IMR-90 (cell line): Measurements from ENCODE around the gene VDR. TPM values are rescaled to one million over a fixed set of nuclear protein-coding genes. Genes with fewer than 3 reads are reported as not detected.

ENCODE experiments used
- ATAC-seq: fragments of 200-7000 bp; cut with Tn5 transposase; 2 replicates; pipeline ENCODE4 v1.9.1; 2020; ENCODE audit warnings: low read depth, mild to moderate bottlenecking, moderate library complexity
- BruUV-seq: library from RNA; stranded (reverse); fragments of 400-500 nt; replicated peaks from 2 replicates; lab custom pipeline; 2021; lab: Mats Ljungman, UMichigan
- CTCF ChIA-PET: fragments of 300-600 bp; formaldehyde crosslinking; extraction: SDS; loops from one replicate; lab custom pipeline; 2021; ENCODE audit warnings: antibody characterized with exemption; lab: Yijun Ruan, JAX
- POLR2A ChIA-PET: fragments of 300-600 bp; sonication (Branson Sonifier 250); formaldehyde crosslinking; loops from one replicate; lab custom pipeline; 2022; ENCODE audit warnings: antibody characterized with exemption; ENCODE audit not compliant: unreplicated experiment; lab: Charles Lee
- DNase-seq: peaks from one replicate; pipeline ENCODE4 v3.0.0; 2013
- H2AFZ ChIP-seq: replicated peaks from 2 replicates; pipeline ENCODE3; 2013; ENCODE audit warnings: low read length, mild to moderate bottlenecking; ENCODE audit not compliant: poor library complexity
- H2AK5ac ChIP-seq: 2 replicates; pipeline ENCODE4 v1.6.1; 2013; ENCODE audit warnings: low read depth, low read length, inconsistent platforms
- H2AK9ac ChIP-seq: replicated peaks from 2 replicates; pipeline ENCODE3; 2013; ENCODE audit warnings: mild to moderate bottlenecking, low read depth, low read length, moderate library complexity; ENCODE audit not compliant: poor library complexity
- H2BK120ac ChIP-seq: 2 replicates; pipeline ENCODE4 v1.6.1; 2013; ENCODE audit warnings: low read depth, low read length, inconsistent platforms
- H2BK15ac ChIP-seq: 3 replicates; pipeline ENCODE4 v1.6.1; 2013; ENCODE audit warnings: low read depth, low read length, inconsistent platforms
- H2BK20ac ChIP-seq: 2 replicates; pipeline ENCODE4 v1.6.1; 2013; ENCODE audit warnings: low read depth, mild to moderate bottlenecking, inconsistent platforms, low read length, moderate library complexity
- H2BK5ac ChIP-seq: 2 replicates; pipeline ENCODE4 v1.6.1; 2013; ENCODE audit warnings: mild to moderate bottlenecking, low read depth, low read length, inconsistent platforms; ENCODE audit not compliant: poor library complexity, severe bottlenecking
- H3K14ac ChIP-seq: replicated peaks from 2 replicates; pipeline ENCODE4 v1.6.1; 2013; ENCODE audit warnings: low read depth, low read length, inconsistent platforms
- H3K18ac ChIP-seq: 2 replicates; pipeline ENCODE4 v1.6.1; 2013; ENCODE audit warnings: low read depth, low read length, control low read depth
- H3K23ac ChIP-seq: 2 replicates; pipeline ENCODE4 v1.6.1; 2013; ENCODE audit warnings: low read depth, low read length, inconsistent platforms
- H3K27ac ChIP-seq: 2 replicates; pipeline ENCODE4 v1.5.1; 2013; ENCODE audit warnings: mild to moderate bottlenecking, control low read depth, low read length; ENCODE audit not compliant: insufficient read depth
- H3K27me3 ChIP-seq: 2 replicates; pipeline ENCODE4 v1.6.1; 2013; ENCODE audit warnings: low read length; ENCODE audit not compliant: control insufficient read depth, insufficient read depth
- H3K36me3 ChIP-seq: 2 replicates; pipeline ENCODE4 v1.6.1; 2013; ENCODE audit warnings: low read length, mixed read lengths; ENCODE audit not compliant: control insufficient read depth, insufficient read depth
- H3K4ac ChIP-seq: 2 replicates; pipeline ENCODE4 v1.6.1; 2013; ENCODE audit warnings: low read depth, low read length, inconsistent platforms
- H3K4me1 ChIP-seq: 2 replicates; pipeline ENCODE4 v1.6.1; 2013; ENCODE audit warnings: low read length, mixed read lengths; ENCODE audit not compliant: control insufficient read depth, insufficient read depth
- H3K4me2 ChIP-seq: 2 replicates; pipeline ENCODE4 v1.6.1; 2013; ENCODE audit warnings: low read depth, mild to moderate bottlenecking, control low read depth, low read length, moderate library complexity
- H3K4me3 ChIP-seq: 2 replicates; pipeline ENCODE4 v1.5.1; 2013; ENCODE audit warnings: low read depth, mild to moderate bottlenecking, control low read depth, low read length, moderate library complexity; ENCODE audit not compliant: insufficient read depth
- H3K56ac ChIP-seq: 2 replicates; pipeline ENCODE4 v1.6.1; 2013; ENCODE audit warnings: low read length, inconsistent platforms; ENCODE audit not compliant: insufficient read depth; ENCODE audit errors: extremely low read depth
- H3K79me1 ChIP-seq, 2 experiments: 2 replicates each; pipeline ENCODE4 v1.6.1; 2013; ENCODE audit warnings: low read length in 2 of 2, inconsistent platforms in 1 of 2, low read depth in 1 of 2
- H3K9ac ChIP-seq: 2 replicates; pipeline ENCODE4 v1.6.1; 2013; ENCODE audit warnings: low read depth, low read length, control low read depth
- H3K9me1 ChIP-seq: 2 replicates; pipeline ENCODE4 v1.6.1; 2013; ENCODE audit warnings: low read length, inconsistent platforms; ENCODE audit not compliant: insufficient read depth
- H3K9me3 ChIP-seq: 2 replicates; pipeline ENCODE4 v1.6.1; 2013; ENCODE audit warnings: low read length; ENCODE audit not compliant: control insufficient read depth, insufficient read depth
- H4K20me1 ChIP-seq: 2 replicates; pipeline ENCODE4 v1.6.1; 2013; ENCODE audit warnings: low read length, inconsistent platforms; ENCODE audit not compliant: insufficient read depth
- H4K5ac ChIP-seq: 2 replicates; pipeline ENCODE4 v1.6.1; 2013; ENCODE audit warnings: mild to moderate bottlenecking, low read depth, low read length, control low read depth
- H4K8ac ChIP-seq, 2 experiments: 2 replicates each; pipeline ENCODE4 v1.6.1; 2013; ENCODE audit warnings: low read depth in 2 of 2, low read length in 2 of 2, control low read depth in 1 of 2, inconsistent platforms in 1 of 2
- H4K91ac ChIP-seq: 2 replicates; pipeline ENCODE4 v1.6.1; 2013; ENCODE audit warnings: low read depth, low read length, inconsistent platforms; ENCODE audit not compliant: insufficient read depth
- BHLHE40 ChIP-seq: fragments of 150-350 bp; IDR thresholded peaks from 2 replicates; pipeline ENCODE4 v1.6.1; 2016; ENCODE audit warnings: mild to moderate bottlenecking, low read depth, low read length
- CEBPB ChIP-seq: IDR thresholded peaks from 2 replicates; pipeline ENCODE4 v1.6.1; 2012; ENCODE audit warnings: low read depth, low read length, improper control_type of control experiment
- CHD1 ChIP-seq: IDR thresholded peaks from 2 replicates; pipeline ENCODE4 v1.6.1; 2012; ENCODE audit warnings: low read depth, low read length, improper control_type of control experiment
- FOS ChIP-seq: fragments of 150-350 bp; IDR thresholded peaks from 2 replicates; pipeline ENCODE4 v1.6.1; 2016; ENCODE audit warnings: low read depth, low read length
- MAFK ChIP-seq: IDR thresholded peaks from 2 replicates; pipeline ENCODE4 v1.6.1; 2012; ENCODE audit warnings: low read depth, low read length, improper control_type of control experiment
- MAZ ChIP-seq: IDR thresholded peaks from 2 replicates; pipeline ENCODE4 v1.6.1; 2012; ENCODE audit warnings: low read depth, mild to moderate bottlenecking, low read length, improper control_type of control experiment, moderate library complexity, borderline replicate concordance
- MXI1 ChIP-seq: IDR thresholded peaks from 2 replicates; pipeline ENCODE4 v1.6.1; 2012; ENCODE audit warnings: low read depth, mild to moderate bottlenecking, low read length, moderate library complexity, borderline replicate concordance
- NFE2L2 ChIP-seq: fragments of 150-350 bp; IDR thresholded peaks from 2 replicates; pipeline ENCODE4 v1.6.1; 2016; ENCODE audit warnings: low read depth, mild to moderate bottlenecking, low read length
- RAD21 ChIP-seq: IDR thresholded peaks from 2 replicates; pipeline ENCODE4 v1.6.1; 2012; ENCODE audit warnings: low read length, improper control_type of control experiment
- RCOR1 ChIP-seq: IDR thresholded peaks from 2 replicates; pipeline ENCODE4 v1.6.1; 2012; ENCODE audit warnings: mild to moderate bottlenecking, low read length, improper control_type of control experiment; ENCODE audit not compliant: insufficient replicate concordance
- RFX5 ChIP-seq: IDR thresholded peaks from 2 replicates; pipeline ENCODE4 v1.8.0; 2012; ENCODE audit warnings: low read depth, mild to moderate bottlenecking, low read length, moderate library complexity
- SMC3 ChIP-seq: fragments of 150-350 bp; IDR thresholded peaks from 2 replicates; pipeline ENCODE4 v1.6.1; 2016; ENCODE audit warnings: low read depth, mild to moderate bottlenecking, antibody characterized with exemption, low read length, moderate library complexity
- WGBS, 2 experiments: methylation state at CpG; one replicate each; pipeline versions ENCODE4 v1.1.5 to v1.1.7; 2013; ENCODE audit warnings: missing lambda C conversion rate in 2 of 2; ENCODE audit not compliant: insufficient read length in 1 of 2; ENCODE audit errors: extremely low coverage in 2 of 2; 5-methylcytosine and 5-hydroxymethylcytosine counted together
- dilution Hi-C: fragments of 300-500 bp; cut with HindIII; formaldehyde crosslinking; loops from one replicate; pipeline ENCODE4 v1.14.3; 2018; ENCODE audit warnings: low sequenced_read_pairs; ENCODE audit not compliant: unreplicated experiment
- in situ Hi-C: fragments of 300-500 bp; cut with MboI; formaldehyde crosslinking; loops from 3 replicates; pipeline ENCODE4 v1.14.3; 2019; ENCODE audit warnings: low sequenced_read_pairs, inconsistent platforms, mixed read lengths
- intact Hi-C: fragments of 100-400 bp; cut with micrococcal nuclease; formaldehyde crosslinking; loops from 2 replicates; pipeline ENCODE4 v1.10.0; 2022
- polyA plus RNA-seq, 3 experiments: library from polyadenylated mRNA; depleted of rRNA; stranded (reverse); fragments of >200 nt; gene quantifications; 2 replicates each; pipeline ENCODE4 v1.2.3, GENCODE V29; 2012; ENCODE audit warnings: low replicate concordance in 1 of 3
- total RNA-seq: library from RNA; depleted of rRNA; stranded (reverse); fragments of >200 nt; gene quantifications from 2 replicates; pipeline ENCODE4 v1.2.3, GENCODE V29; 2012
- TF ChIP-seq, protein P1 (sequence below): fragments of 150-350 bp; IDR thresholded peaks from 2 replicates; pipeline ENCODE4 v1.6.1; 2017; ENCODE audit warnings: mild to moderate bottlenecking, antibody characterized with exemption, low read length, low read depth
- TF ChIP-seq, protein P2 (sequence below): conservative IDR thresholded peaks from 2 replicates; pipeline ENCODE4 v1.5.1; 2012; ENCODE audit warnings: mild to moderate bottlenecking, low read depth, low read length, improper control_type of control experiment

The VDR gene
- total and polyA plus RNA-seq, 2 of the 4 experiments (the other 2 are of a cell fraction): 5.4 to 8.5 TPM

DNA sequence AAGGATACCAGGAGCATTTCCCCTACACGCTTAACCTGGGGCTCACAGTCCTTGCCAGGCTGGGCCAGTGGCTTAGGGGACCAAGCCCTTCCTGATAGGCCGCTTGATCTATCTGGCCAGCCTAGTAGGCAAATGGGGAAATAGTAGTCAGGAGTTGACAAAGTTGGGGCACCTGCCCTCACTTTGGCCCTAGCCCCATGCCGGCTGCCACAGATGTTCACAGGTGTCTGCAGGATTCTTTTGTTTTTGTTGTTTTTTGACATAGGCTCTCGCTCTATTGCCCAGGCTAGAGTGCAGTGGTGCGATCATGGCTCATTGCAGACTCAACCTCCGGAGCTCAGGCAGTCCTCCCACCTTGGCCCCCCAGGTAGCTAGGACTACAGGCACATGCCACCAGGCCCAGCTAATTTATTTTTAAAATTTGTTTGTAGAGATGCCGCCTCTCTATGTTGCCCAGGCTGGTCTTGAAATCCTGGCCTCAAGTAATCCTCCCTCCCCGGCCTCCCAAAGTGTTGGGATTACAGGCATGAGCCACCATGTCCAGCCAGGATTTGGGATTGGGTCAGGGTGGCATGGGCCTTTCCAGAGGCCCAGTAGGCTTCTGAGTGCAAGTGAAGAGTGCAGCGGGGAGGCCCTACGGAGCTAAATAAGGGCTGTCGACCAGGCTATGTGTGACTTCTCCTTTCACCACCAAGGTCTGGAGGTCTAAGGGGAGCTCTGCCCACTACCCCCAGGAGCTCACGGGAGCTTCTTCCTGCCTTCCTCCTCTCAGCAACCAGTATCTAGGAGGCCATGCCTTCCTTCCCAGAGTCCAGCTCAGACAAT lies 69.6 kb downstream of the VDR start:
- dilution Hi-C loops (no loop called here), in situ Hi-C loops (loop anchor here (5.0 to 10.0 kb wide), 2 partner anchors 90 to 123 kb away; no protein-coding TSS in a partner anchor), intact Hi-C loops (no loop called here)
- Histone ChIP-seq H4K20me1 (no peaks in the 10 kb centered on the region), H3K36me3 (no peaks in the 10 kb centered on the region), H4K91ac (no peak overlapping the region), H3K23ac (no peak overlapping the region), H4K5ac (peak overlapping the region; percentile 54; the same call in 1 of the 2 replicates), H3K9me1 (no peaks in the 10 kb centered on the region), H2AFZ (peak overlapping the region; percentile 83), H2AK5ac (no peak overlapping the region), H3K14ac (0 out of 2 replicates have a peak overlapping the region, but pooled peaks have one; percentile 19), H3K4me3 (no peak overlapping the region), H3K79me1 (no peaks in the 10 kb centered on the region), H3K27me3 (no peaks in the 10 kb centered on the region), H2BK5ac (no peak overlapping the region), H3K4ac (no peak overlapping the region), H3K27ac (no peak overlapping the region), H3K18ac (peak overlapping the region; percentile 35; the same call in 1 of the 2 replicates), H2BK120ac (no peak overlapping the region), H2AK9ac (no peak overlapping the region), H4K8ac (no peak overlapping the region), H3K4me1 (peaks cover 8% of the 10 kb centered on the region; the same call in 1 of the 2 replicates), H2BK20ac (no peak overlapping the region), H3K56ac (no peak overlapping the region), H3K9me3 (no peaks in the 10 kb centered on the region), H3K4me2 (no peak overlapping the region), H3K9ac (no peak overlapping the region), H2BK15ac (no peak overlapping the region)
- ChIA-PET POLR2A (no interaction called here), CTCF (interaction anchor here (0.7 to 1.3 kb wide), 2 partner anchors 67 to 120 kb away, joined by 3 to 4 read pairs; no protein-coding TSS in a partner anchor)
- DNase-seq (no peak), ATAC-seq (no peak)
- no TSS peak for BruUV-seq
- TF ChIP-seq SMC3 (no peak), MAZ (no peak), BHLHE40 (no peak), CHD1 (no peak), MXI1 (no peak), CEBPB (no peak), RCOR1 (no peak), NFE2L2 (no peak), RAD21 (no peak), RFX5 (no peak), FOS (no peak), MAFK (no peak)
- TF ChIP-seq, protein P1, sequence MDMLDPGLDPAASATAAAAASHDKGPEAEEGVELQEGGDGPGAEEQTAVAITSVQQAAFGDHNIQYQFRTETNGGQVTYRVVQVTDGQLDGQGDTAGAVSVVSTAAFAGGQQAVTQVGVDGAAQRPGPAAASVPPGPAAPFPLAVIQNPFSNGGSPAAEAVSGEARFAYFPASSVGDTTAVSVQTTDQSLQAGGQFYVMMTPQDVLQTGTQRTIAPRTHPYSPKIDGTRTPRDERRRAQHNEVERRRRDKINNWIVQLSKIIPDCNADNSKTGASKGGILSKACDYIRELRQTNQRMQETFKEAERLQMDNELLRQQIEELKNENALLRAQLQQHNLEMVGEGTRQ: no peak
- TF ChIP-seq, protein P2, sequence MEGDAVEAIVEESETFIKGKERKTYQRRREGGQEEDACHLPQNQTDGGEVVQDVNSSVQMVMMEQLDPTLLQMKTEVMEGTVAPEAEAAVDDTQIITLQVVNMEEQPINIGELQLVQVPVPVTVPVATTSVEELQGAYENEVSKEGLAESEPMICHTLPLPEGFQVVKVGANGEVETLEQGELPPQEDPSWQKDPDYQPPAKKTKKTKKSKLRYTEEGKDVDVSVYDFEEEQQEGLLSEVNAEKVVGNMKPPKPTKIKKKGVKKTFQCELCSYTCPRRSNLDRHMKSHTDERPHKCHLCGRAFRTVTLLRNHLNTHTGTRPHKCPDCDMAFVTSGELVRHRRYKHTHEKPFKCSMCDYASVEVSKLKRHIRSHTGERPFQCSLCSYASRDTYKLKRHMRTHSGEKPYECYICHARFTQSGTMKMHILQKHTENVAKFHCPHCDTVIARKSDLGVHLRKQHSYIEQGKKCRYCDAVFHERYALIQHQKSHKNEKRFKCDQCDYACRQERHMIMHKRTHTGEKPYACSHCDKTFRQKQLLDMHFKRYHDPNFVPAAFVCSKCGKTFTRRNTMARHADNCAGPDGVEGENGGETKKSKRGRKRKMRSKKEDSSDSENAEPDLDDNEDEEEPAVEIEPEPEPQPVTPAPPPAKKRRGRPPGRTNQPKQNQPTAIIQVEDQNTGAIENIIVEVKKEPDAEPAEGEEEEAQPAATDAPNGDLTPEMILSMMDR: no peak
- WGBS, 2 experiments: 100% methylated on average over 1 of the region's 12 CpGs; no CpG with 5 or more reads in 1 of the 2 experiments
